Keratinocyte (primary cell): Measurements from ENCODE around the gene DLX3. TPM values are rescaled to one million over a fixed set of nuclear protein-coding genes. Genes with fewer than 3 reads are reported as not detected.

Experiments
- DNase-seq: peaks from one replicate; pipeline ENCODE4 v3.0.0-alpha.2; 2011; ENCODE audit warnings: low read depth, missing footprints, low spot score
- FAIRE-seq: peaks from 2 replicates; lab custom pipeline; 2011; peaks lifted over from hg19 to GRCh38; lab: Jason Lieb, UNC
- H2AFZ ChIP-seq: 2 replicates; pipeline ENCODE4 v1.6.0; 2012; ENCODE audit warnings: low read length, control low read depth, inconsistent platforms; ENCODE audit not compliant: control insufficient read depth
- H3K27ac ChIP-seq: 2 replicates; pipeline ENCODE4 v1.5.1; 2011; ENCODE audit warnings: low read length; ENCODE audit not compliant: control insufficient read depth, insufficient read depth
- H3K27me3 ChIP-seq: 3 replicates; pipeline ENCODE4 v1.6.0; 2011; ENCODE audit warnings: low read length; ENCODE audit not compliant: control insufficient read depth, insufficient read depth; ENCODE audit errors: extremely low read depth
- H3K36me3 ChIP-seq, 2 experiments: 2 replicates in 1 of 2; 3 replicates in 1 of 2; pipeline ENCODE4 v1.5.1; 2011; ENCODE audit warnings: low read length in 2 of 2, mild to moderate bottlenecking in 1 of 2; ENCODE audit not compliant: control insufficient read depth in 2 of 2, insufficient read depth in 2 of 2; ENCODE audit errors: extremely low read depth in 1 of 2
- H3K4me1 ChIP-seq: 3 replicates; pipeline ENCODE4 v1.5.1; 2011; ENCODE audit warnings: low read length; ENCODE audit not compliant: control insufficient read depth, insufficient read depth; ENCODE audit errors: extremely low read depth
- H3K4me2 ChIP-seq: 3 replicates; pipeline ENCODE4 v1.6.0; 2011; ENCODE audit warnings: low read depth, low read length; ENCODE audit not compliant: control insufficient read depth, insufficient read depth; ENCODE audit errors: extremely low read depth
- H3K4me3 ChIP-seq, 3 experiments: fragments of 200-600 bp in 1 of 3; sonication (generic) in 1 of 3; 2 replicates in 2 of 3; 3 replicates in 1 of 3; pipeline ENCODE4 v1.5.1; 2011 to 2016; ENCODE audit warnings: low read length in 3 of 3, mild to moderate bottlenecking in 3 of 3, control low read depth in 2 of 3, inconsistent platforms in 1 of 3, low read depth in 1 of 3, mixed read lengths in 1 of 3, mixed run types in 1 of 3, moderate library complexity in 1 of 3; ENCODE audit not compliant: control insufficient read depth in 2 of 3, insufficient read depth in 2 of 3; ENCODE audit errors: extremely low read depth in 1 of 3
- H3K79me2 ChIP-seq: 2 replicates; pipeline ENCODE4 v1.6.0; 2012; ENCODE audit warnings: low read length; ENCODE audit not compliant: control insufficient read depth, insufficient read depth
- H3K9ac ChIP-seq: 3 replicates; pipeline ENCODE4 v1.6.0; 2011; ENCODE audit warnings: low read length; ENCODE audit not compliant: control insufficient read depth, insufficient read depth; ENCODE audit errors: extremely low read depth
- H3K9me1 ChIP-seq: 3 replicates; pipeline ENCODE4 v1.6.0; 2011; ENCODE audit warnings: low read length; ENCODE audit not compliant: control insufficient read depth, insufficient read depth; ENCODE audit errors: extremely low read depth
- H3K9me3 ChIP-seq: 2 replicates; pipeline ENCODE4 v1.5.1; 2012; ENCODE audit warnings: low read depth, low read length; ENCODE audit not compliant: control insufficient read depth
- H4K20me1 ChIP-seq: 3 replicates; pipeline ENCODE4 v1.6.0; 2011; ENCODE audit warnings: low read length; ENCODE audit not compliant: control insufficient read depth, insufficient read depth; ENCODE audit errors: extremely low read depth
- CTCF ChIP-seq, 3 experiments: IDR thresholded peaks in 1 of 3; conservative IDR thresholded peaks in 1 of 3; optimal IDR thresholded peaks in 1 of 3; 2 replicates in 2 of 3; 3 replicates in 1 of 3; pipeline versions ENCODE3 to v1.5.1; 2011; ENCODE audit warnings: low read length in 3 of 3, mild to moderate bottlenecking in 3 of 3, moderate library complexity in 2 of 3, control low read depth in 1 of 3, inconsistent platforms in 1 of 3; ENCODE audit not compliant: insufficient read depth in 2 of 3; ENCODE audit errors: extremely low read depth in 1 of 3
- EZH2 ChIP-seq: IDR thresholded peaks from one replicate; pipeline ENCODE4 v1.6.1; 2012; ENCODE audit warnings: inconsistent platforms, mild to moderate bottlenecking, low read length, moderate library complexity
- dilution Hi-C: fragments of 300-500 bp; cut with MboI; formaldehyde crosslinking; loops from one replicate; pipeline ENCODE4 v1.7.0; 2020; ENCODE audit warnings: low sequenced_read_pairs; ENCODE audit not compliant: extremely low pct_ligation_motif_present
- polyA plus RNA-seq, 5 experiments: library from polyadenylated mRNA; depleted of rRNA in 3 of 5; stranded (reverse) in 3 of 5; stranded (forward) in 1 of 5; unstranded in 1 of 5; fragments of >200 nt; gene quantifications; 1 replicate in 1 of 5; 2 replicates in 3 of 5; 3 replicates in 1 of 5; pipeline versions ENCODE4 v1.2.1 to v1.2.3, GENCODE V29; 2011 to 2012; ENCODE audit warnings: missing spikeins in 2 of 5, low read depth in 1 of 5, low replicate concordance in 1 of 5

DLX3 gene
- polyA plus RNA-seq, 1 donor (not counting 4 experiments of a cell fraction or from before 2014, with no cell fraction given), result 0.72 TPM

GRCh38 chr17:50026046-50026675 lies 31.1 kb upstream of the DLX3 start:
- dilution Hi-C loops, result no loop called here
- Histone ChIP-seq H3K9me3 (peaks cover 13% of the 10 kb centered on the region), H3K27me3 (no peaks in the 10 kb centered on the region), H3K9ac (peak overlapping the region; percentile 6), H3K9me1 (no peaks in the 10 kb centered on the region), H3K36me3 (no peaks in the 10 kb centered on the region), H3K4me2 (peak overlapping the region; percentile 98), H3K4me1 (peaks cover 26% of the 10 kb centered on the region), H3K79me2 (no peaks in the 10 kb centered on the region), H3K4me3 (no peak overlapping the region), H3K27ac (no peak overlapping the region), H4K20me1 (no peaks in the 10 kb centered on the region), H2AFZ (no peak overlapping the region)
- TF ChIP-seq EZH2 (no peak), CTCF (optimal IDR thresholded peaks at IDR 0.05 in 1 of 3, IDR thresholded peaks at IDR 0.05 in 1 of 3, conservative IDR thresholded peaks at IDR 0.05 in 1 of 3; ENCODE audit: extremely low read depth in 1 of 3, insufficient read depth in 2 of 3, low read length in 3 of 3) (no peak)
- DNase-seq (no peak), FAIRE-seq (no peak)

GRCh38 chr17:50024808-50025207 lies 29.8 kb upstream of the DLX3 start:
- Histone ChIP-seq H3K4me3 (no peak overlapping the region), H4K20me1 (no peaks in the 10 kb centered on the region), H3K4me1 (peaks cover 26% of the 10 kb centered on the region), H2AFZ (no peak overlapping the region), H3K9ac (no peak overlapping the region), H3K9me3 (peaks cover 13% of the 10 kb centered on the region), H3K27ac (no peak overlapping the region), H3K36me3 (no peaks in the 10 kb centered on the region), H3K4me2 (no peak overlapping the region), H3K79me2 (no peaks in the 10 kb centered on the region), H3K9me1 (no peaks in the 10 kb centered on the region), H3K27me3 (no peaks in the 10 kb centered on the region)
- dilution Hi-C loops, result no loop called here
- DNase-seq (no peak), FAIRE-seq (no peak)
- TF ChIP-seq EZH2 (no peak), CTCF (optimal IDR thresholded peaks at IDR 0.05 in 1 of 3, IDR thresholded peaks at IDR 0.05 in 1 of 3, conservative IDR thresholded peaks at IDR 0.05 in 1 of 3; ENCODE audit: extremely low read depth in 1 of 3, insufficient read depth in 2 of 3, low read length in 3 of 3) (no peak)
